OCI-LY3 (cell line): ENCODE results near the gene SCUBE3.

Experiments
- H2AFZ ChIP-seq: fragments of 200-600, 300-600 bp; shearing (Covaris generic); 2 replicates; pipeline ENCODE4 v1.6.0; 2014; ENCODE audit warnings: antibody characterized with exemption, low read depth, low read length
- H3K27ac ChIP-seq: fragments of 200-600, 300-600 bp; sonication (generic); 2 replicates; pipeline ENCODE4 v1.5.1; 2014; ENCODE audit warnings: mild to moderate bottlenecking, low read length, moderate library complexity, mixed read lengths
- H3K27me3 ChIP-seq: fragments of 200-600, 300-600 bp; sonication (generic); 2 replicates; pipeline ENCODE4 v1.6.1; 2014; ENCODE audit warnings: low read depth, low read length, mixed read lengths
- H3K36me3 ChIP-seq: fragments of 200-600, 300-600 bp; sonication (generic); replicated peaks from 2 replicates; pipeline ENCODE3; 2014; ENCODE audit warnings: low read depth, low read length, mixed read lengths
- H3K4me1 ChIP-seq: fragments of 300-600, 200-600 bp; sonication (generic); 2 replicates; pipeline ENCODE4 v1.6.1; 2014; ENCODE audit warnings: low read length, mixed read lengths
- H3K4me2 ChIP-seq: fragments of 200-600, 300-600 bp; sonication (generic); 2 replicates; pipeline ENCODE4 v1.6.1; 2014; ENCODE audit warnings: low read length, mixed read lengths
- H3K4me3 ChIP-seq: fragments of 300-600, 200-600 bp; sonication (generic); 2 replicates; pipeline ENCODE4 v1.5.1; 2014; ENCODE audit warnings: antibody characterized with exemption, mild to moderate bottlenecking, low read length, moderate library complexity
- H3K79me2 ChIP-seq: fragments of 300-600, 200-600 bp; shearing (Covaris generic); 2 replicates; pipeline ENCODE4 v1.6.1; 2014; ENCODE audit warnings: mild to moderate bottlenecking, low read length, mixed read lengths
- H3K9ac ChIP-seq: fragments of 300-600, 200-600 bp; shearing (Covaris generic); 2 replicates; pipeline ENCODE4 v1.6.0; 2014; ENCODE audit warnings: mild to moderate bottlenecking, low read length, moderate library complexity
- H3K9me3 ChIP-seq: fragments of 200-600, 300-600 bp; shearing (Covaris generic); 2 replicates; pipeline ENCODE4 v1.6.1; 2014; ENCODE audit warnings: low read length, mixed read lengths; ENCODE audit not compliant: insufficient read depth
- H4K20me1 ChIP-seq: fragments of 200-600, 300-600 bp; sonication (generic); 2 replicates; pipeline ENCODE4 v1.6.1; 2016; ENCODE audit warnings: low read length, mixed read lengths; ENCODE audit not compliant: insufficient read depth
- EZH2phosphoT487 ChIP-seq: fragments of 200-600 bp; shearing (Covaris generic); IDR thresholded peaks from 2 replicates; pipeline ENCODE4 v1.6.1; 2018; ENCODE audit warnings: antibody characterized with exemption, mixed run types, low read depth
- TF ChIP-seq, protein P1 (sequence below): fragments of 200-600, 300-600 bp; sonication (generic); IDR thresholded peaks from 2 replicates; pipeline ENCODE4 v1.5.1; 2014; ENCODE audit warnings: antibody characterized with exemption, low read length, low read depth

SCUBE3 gene

DNA sequence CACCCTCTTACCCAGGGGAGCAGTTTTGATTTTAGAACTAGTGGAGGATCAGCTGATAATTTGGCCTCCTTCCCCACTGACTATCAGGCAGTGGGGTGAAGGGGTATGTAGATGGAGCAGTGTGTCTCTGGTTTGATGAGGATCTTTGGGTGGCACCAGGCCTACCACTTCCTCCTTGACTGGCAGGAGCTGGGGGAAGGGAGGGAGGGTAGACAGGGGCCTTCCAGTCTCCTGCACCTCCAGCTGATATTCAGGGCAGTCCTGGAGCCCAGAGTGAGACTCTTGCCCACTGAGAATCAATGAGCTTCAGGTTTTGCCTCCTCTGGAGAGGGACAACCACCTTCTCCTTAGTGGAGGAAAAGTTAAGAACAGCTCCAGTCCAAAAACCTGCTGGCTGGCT is 87.1 kb downstream of the SCUBE3 start:
- Histone ChIP-seq H3K9me3 (no peaks in the 10 kb centered on the region), H3K36me3 (no peaks in the 10 kb centered on the region), H3K4me1 (peaks cover 46% of the 10 kb centered on the region), H3K4me2 (no peak overlapping the region), H3K4me3 (no peak overlapping the region), H3K27me3 (no peaks in the 10 kb centered on the region), H3K9ac (no peak overlapping the region), H4K20me1 (no peaks in the 10 kb centered on the region), H3K27ac (no peak overlapping the region), H2AFZ (no peak overlapping the region), H3K79me2 (peaks cover 10% of the 10 kb centered on the region)
- TF ChIP-seq EZH2phosphoT487, result no peak
- TF ChIP-seq, protein P1, sequence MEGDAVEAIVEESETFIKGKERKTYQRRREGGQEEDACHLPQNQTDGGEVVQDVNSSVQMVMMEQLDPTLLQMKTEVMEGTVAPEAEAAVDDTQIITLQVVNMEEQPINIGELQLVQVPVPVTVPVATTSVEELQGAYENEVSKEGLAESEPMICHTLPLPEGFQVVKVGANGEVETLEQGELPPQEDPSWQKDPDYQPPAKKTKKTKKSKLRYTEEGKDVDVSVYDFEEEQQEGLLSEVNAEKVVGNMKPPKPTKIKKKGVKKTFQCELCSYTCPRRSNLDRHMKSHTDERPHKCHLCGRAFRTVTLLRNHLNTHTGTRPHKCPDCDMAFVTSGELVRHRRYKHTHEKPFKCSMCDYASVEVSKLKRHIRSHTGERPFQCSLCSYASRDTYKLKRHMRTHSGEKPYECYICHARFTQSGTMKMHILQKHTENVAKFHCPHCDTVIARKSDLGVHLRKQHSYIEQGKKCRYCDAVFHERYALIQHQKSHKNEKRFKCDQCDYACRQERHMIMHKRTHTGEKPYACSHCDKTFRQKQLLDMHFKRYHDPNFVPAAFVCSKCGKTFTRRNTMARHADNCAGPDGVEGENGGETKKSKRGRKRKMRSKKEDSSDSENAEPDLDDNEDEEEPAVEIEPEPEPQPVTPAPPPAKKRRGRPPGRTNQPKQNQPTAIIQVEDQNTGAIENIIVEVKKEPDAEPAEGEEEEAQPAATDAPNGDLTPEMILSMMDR, result no peak
